ENCODE results near the gene TYW1B.

- TF ChIP-seq, protein P1, sequence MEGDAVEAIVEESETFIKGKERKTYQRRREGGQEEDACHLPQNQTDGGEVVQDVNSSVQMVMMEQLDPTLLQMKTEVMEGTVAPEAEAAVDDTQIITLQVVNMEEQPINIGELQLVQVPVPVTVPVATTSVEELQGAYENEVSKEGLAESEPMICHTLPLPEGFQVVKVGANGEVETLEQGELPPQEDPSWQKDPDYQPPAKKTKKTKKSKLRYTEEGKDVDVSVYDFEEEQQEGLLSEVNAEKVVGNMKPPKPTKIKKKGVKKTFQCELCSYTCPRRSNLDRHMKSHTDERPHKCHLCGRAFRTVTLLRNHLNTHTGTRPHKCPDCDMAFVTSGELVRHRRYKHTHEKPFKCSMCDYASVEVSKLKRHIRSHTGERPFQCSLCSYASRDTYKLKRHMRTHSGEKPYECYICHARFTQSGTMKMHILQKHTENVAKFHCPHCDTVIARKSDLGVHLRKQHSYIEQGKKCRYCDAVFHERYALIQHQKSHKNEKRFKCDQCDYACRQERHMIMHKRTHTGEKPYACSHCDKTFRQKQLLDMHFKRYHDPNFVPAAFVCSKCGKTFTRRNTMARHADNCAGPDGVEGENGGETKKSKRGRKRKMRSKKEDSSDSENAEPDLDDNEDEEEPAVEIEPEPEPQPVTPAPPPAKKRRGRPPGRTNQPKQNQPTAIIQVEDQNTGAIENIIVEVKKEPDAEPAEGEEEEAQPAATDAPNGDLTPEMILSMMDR (IDR thresholded peaks at IDR 0.05; ENCODE audit: low read depth, low read length, missing input control) = no peak
- TF ChIP-seq RAD21 (IDR thresholded peaks at IDR 0.05) (no peak), EGR1 (IDR thresholded peaks at IDR 0.05; ENCODE audit: low read depth in 2 of 2) (no peak), JUND (IDR thresholded peaks at IDR 0.05) (no peak), TAF1 (conservative IDR thresholded peaks at IDR 0.05) (no peak), MAX (IDR thresholded peaks at IDR 0.05) (no peak), SP1 (IDR thresholded peaks at IDR 0.05) (no peak)
- TF ChIP-seq, protein P2, sequence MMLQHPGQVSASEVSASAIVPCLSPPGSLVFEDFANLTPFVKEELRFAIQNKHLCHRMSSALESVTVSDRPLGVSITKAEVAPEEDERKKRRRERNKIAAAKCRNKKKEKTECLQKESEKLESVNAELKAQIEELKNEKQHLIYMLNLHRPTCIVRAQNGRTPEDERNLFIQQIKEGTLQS (IDR thresholded peaks at IDR 0.05) = no peak
- TF ChIP-seq, protein P3, sequence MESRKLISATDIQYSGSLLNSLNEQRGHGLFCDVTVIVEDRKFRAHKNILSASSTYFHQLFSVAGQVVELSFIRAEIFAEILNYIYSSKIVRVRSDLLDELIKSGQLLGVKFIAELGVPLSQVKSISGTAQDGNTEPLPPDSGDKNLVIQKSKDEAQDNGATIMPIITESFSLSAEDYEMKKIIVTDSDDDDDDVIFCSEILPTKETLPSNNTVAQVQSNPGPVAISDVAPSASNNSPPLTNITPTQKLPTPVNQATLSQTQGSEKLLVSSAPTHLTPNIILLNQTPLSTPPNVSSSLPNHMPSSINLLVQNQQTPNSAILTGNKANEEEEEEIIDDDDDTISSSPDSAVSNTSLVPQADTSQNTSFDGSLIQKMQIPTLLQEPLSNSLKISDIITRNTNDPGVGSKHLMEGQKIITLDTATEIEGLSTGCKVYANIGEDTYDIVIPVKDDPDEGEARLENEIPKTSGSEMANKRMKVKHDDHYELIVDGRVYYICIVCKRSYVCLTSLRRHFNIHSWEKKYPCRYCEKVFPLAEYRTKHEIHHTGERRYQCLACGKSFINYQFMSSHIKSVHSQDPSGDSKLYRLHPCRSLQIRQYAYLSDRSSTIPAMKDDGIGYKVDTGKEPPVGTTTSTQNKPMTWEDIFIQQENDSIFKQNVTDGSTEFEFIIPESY (IDR thresholded peaks at IDR 0.05) = no peak
- TF ChIP-seq, protein P4, sequence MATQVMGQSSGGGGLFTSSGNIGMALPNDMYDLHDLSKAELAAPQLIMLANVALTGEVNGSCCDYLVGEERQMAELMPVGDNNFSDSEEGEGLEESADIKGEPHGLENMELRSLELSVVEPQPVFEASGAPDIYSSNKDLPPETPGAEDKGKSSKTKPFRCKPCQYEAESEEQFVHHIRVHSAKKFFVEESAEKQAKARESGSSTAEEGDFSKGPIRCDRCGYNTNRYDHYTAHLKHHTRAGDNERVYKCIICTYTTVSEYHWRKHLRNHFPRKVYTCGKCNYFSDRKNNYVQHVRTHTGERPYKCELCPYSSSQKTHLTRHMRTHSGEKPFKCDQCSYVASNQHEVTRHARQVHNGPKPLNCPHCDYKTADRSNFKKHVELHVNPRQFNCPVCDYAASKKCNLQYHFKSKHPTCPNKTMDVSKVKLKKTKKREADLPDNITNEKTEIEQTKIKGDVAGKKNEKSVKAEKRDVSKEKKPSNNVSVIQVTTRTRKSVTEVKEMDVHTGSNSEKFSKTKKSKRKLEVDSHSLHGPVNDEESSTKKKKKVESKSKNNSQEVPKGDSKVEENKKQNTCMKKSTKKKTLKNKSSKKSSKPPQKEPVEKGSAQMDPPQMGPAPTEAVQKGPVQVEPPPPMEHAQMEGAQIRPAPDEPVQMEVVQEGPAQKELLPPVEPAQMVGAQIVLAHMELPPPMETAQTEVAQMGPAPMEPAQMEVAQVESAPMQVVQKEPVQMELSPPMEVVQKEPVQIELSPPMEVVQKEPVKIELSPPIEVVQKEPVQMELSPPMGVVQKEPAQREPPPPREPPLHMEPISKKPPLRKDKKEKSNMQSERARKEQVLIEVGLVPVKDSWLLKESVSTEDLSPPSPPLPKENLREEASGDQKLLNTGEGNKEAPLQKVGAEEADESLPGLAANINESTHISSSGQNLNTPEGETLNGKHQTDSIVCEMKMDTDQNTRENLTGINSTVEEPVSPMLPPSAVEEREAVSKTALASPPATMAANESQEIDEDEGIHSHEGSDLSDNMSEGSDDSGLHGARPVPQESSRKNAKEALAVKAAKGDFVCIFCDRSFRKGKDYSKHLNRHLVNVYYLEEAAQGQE (IDR thresholded peaks at IDR 0.05) = no peak
These were observed 224.9 kb downstream of the TYW1B start for GRCh38 chr7:72603073-72603472.
